ENCODE measurements around the gene NFATC2.

- TF ChIP-seq, protein P1, sequence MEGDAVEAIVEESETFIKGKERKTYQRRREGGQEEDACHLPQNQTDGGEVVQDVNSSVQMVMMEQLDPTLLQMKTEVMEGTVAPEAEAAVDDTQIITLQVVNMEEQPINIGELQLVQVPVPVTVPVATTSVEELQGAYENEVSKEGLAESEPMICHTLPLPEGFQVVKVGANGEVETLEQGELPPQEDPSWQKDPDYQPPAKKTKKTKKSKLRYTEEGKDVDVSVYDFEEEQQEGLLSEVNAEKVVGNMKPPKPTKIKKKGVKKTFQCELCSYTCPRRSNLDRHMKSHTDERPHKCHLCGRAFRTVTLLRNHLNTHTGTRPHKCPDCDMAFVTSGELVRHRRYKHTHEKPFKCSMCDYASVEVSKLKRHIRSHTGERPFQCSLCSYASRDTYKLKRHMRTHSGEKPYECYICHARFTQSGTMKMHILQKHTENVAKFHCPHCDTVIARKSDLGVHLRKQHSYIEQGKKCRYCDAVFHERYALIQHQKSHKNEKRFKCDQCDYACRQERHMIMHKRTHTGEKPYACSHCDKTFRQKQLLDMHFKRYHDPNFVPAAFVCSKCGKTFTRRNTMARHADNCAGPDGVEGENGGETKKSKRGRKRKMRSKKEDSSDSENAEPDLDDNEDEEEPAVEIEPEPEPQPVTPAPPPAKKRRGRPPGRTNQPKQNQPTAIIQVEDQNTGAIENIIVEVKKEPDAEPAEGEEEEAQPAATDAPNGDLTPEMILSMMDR (IDR thresholded peaks at IDR 0.05; ENCODE audit: low read depth, low read length), result no peak
- no peak for TF ChIP-seq EZH2phosphoT487 (IDR thresholded peaks at IDR 0.05; ENCODE audit: low read depth)
These were observed 185.0 kb downstream of the NFATC2 start for GRCh38 chr20:51357543-51357942.

Data from OCI-LY3 (cell line).